Natural killer cell (primary cell): ENCODE data around the gene DHX34. TPM values are rescaled to one million over a fixed set of nuclear protein-coding genes. Genes with fewer than 3 reads are reported as not detected.

ENCODE experiments used
- ATAC-seq, 3 donors: fragments of 150-1000 bp in 2 of 3; fragments of 200-7000 bp in 1 of 3; cut with Tn5 transposase; 1 replicate in 1 of 3; 2 replicates in 2 of 3; pipeline ENCODE4 v1.10.0; 2021; ENCODE audit warnings: mild to moderate bottlenecking in 2 of 3, moderate library complexity in 2 of 3
- DNase-seq, 2 donors: peaks; one replicate each; pipeline versions ENCODE4 v3.0.0 to v3.0.0-alpha.2; 2013 to 2021; ENCODE audit warnings: mixed read lengths in 1 of 2
- H3K27ac ChIP-seq: one replicate; pipeline ENCODE4 v1.5.1; 2013; ENCODE audit warnings: mild to moderate bottlenecking, low read length
- H3K27me3 ChIP-seq: one replicate; pipeline ENCODE4 v1.6.1; 2013; ENCODE audit warnings: low read length; ENCODE audit not compliant: control insufficient read depth, insufficient read depth
- H3K36me3 ChIP-seq: one replicate; pipeline ENCODE4 v1.6.1; 2013; ENCODE audit warnings: low read length; ENCODE audit not compliant: control insufficient read depth, insufficient read depth
- H3K4me1 ChIP-seq: one replicate; pipeline ENCODE4 v1.6.1; 2013; ENCODE audit warnings: low read length; ENCODE audit not compliant: control insufficient read depth, insufficient read depth
- H3K4me3 ChIP-seq: one replicate; pipeline ENCODE4 v1.5.1; 2013; ENCODE audit warnings: low read length
- H3K9me3 ChIP-seq: one replicate; pipeline ENCODE4 v1.6.1; 2013; ENCODE audit warnings: low read length; ENCODE audit not compliant: control insufficient read depth, insufficient read depth
- H3K27ac Mint-ChIP-seq, 2 donors: one replicate each; pipeline ENCODE4 v1.8.0; 2022; ENCODE audit warnings: mild to moderate bottlenecking in 2 of 2, mixed read lengths in 2 of 2, moderate library complexity in 1 of 2
- H3K27me3 Mint-ChIP-seq, 2 donors: one replicate each; pipeline ENCODE4 v1.8.0; 2022; ENCODE audit warnings: low read depth in 2 of 2, mixed read lengths in 2 of 2
- H3K36me3 Mint-ChIP-seq: one replicate; pipeline ENCODE4 v1.8.0; 2022; ENCODE audit warnings: mixed read lengths
- H3K4me1 Mint-ChIP-seq, 2 donors: one replicate each; pipeline ENCODE4 v1.8.0; 2022; ENCODE audit warnings: mixed read lengths in 2 of 2
- H3K4me3 Mint-ChIP-seq: one replicate; pipeline ENCODE4 v1.8.0; 2022; ENCODE audit warnings: mild to moderate bottlenecking, moderate library complexity, mixed read lengths
- H3K9me3 Mint-ChIP-seq, 2 donors: one replicate each; pipeline ENCODE4 v1.8.0; 2022; ENCODE audit warnings: mixed read lengths in 2 of 2
- WGBS: methylation state at CpG from one replicate; pipeline ENCODE4 v1.1.7; 2013; ENCODE audit warnings: missing lambda C conversion rate; ENCODE audit not compliant: insufficient coverage; 5-methylcytosine and 5-hydroxymethylcytosine counted together
- intact Hi-C: fragments of 100-400 bp; cut with micrococcal nuclease; formaldehyde crosslinking; loops from one replicate; pipeline ENCODE4 v1.14.2; 2022
- total RNA-seq, 4 donors: library from RNA; stranded (reverse); fragments of 120-200 nt in 1 of 4; gene quantifications; one replicate each; pipeline versions ENCODE4 v1.2.3 to v1.2.4, GENCODE V29; 2013 to 2022
- TF ChIP-seq, protein P1 (sequence below): fragments of 200-600 bp; IDR thresholded peaks from one replicate; pipeline ENCODE4 v1.8.0; 2022; ENCODE audit warnings: antibody characterized with exemption

The DHX34 gene
- total RNA-seq, 3 donors from 2014 or later (not counting 1 experiment from before 2014, with no cell fraction given) = 19.8 to 25.9 (median 20.0) TPM

DNA sequence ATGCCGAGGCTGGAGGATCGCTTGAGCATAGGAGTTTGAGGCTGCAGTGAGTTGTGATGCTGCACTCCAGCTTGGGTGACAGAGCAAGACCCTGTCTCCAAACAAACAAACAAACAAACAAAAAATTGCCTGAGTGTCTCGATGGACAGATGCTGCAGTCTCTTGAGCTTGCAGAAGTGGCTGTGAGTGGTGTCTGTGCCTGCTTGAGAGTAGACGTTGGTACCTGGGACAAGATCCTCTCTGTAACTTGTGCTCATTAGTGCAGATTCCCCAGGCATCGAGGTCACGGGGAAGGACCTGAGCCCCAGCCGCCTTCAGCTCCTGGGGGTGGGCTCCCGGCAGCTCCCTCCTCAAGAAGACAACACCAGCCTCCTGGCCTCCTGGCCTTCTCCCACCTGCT, 25.7 kb upstream of the DHX34 start:
- intact Hi-C loops = no loop called here
- Histone ChIP-seq H3K9me3 (no peaks in the 10 kb centered on the region), H3K4me1 (peaks cover 2% of the 10 kb centered on the region), H3K27me3 (peaks cover 3% of the 10 kb centered on the region), H3K27ac (no peak overlapping the region), H3K36me3 (no peaks in the 10 kb centered on the region), H3K4me3 (no peak overlapping the region)
- 86% methylated on average over 8 of the region's 8 CpGs for WGBS
- TF ChIP-seq, protein P1, sequence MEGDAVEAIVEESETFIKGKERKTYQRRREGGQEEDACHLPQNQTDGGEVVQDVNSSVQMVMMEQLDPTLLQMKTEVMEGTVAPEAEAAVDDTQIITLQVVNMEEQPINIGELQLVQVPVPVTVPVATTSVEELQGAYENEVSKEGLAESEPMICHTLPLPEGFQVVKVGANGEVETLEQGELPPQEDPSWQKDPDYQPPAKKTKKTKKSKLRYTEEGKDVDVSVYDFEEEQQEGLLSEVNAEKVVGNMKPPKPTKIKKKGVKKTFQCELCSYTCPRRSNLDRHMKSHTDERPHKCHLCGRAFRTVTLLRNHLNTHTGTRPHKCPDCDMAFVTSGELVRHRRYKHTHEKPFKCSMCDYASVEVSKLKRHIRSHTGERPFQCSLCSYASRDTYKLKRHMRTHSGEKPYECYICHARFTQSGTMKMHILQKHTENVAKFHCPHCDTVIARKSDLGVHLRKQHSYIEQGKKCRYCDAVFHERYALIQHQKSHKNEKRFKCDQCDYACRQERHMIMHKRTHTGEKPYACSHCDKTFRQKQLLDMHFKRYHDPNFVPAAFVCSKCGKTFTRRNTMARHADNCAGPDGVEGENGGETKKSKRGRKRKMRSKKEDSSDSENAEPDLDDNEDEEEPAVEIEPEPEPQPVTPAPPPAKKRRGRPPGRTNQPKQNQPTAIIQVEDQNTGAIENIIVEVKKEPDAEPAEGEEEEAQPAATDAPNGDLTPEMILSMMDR = no peak
- Mint-ChIP-seq H3K4me3 (no peak overlapping the region), H3K36me3 (no peaks in the 10 kb centered on the region), H3K27ac (no peak overlapping the region), H3K9me3 (no peaks in the 10 kb centered on the region), H3K27me3 (peaks cover 0 to 17% of the 10 kb centered on the region in 2 donors), H3K4me1 (no peaks in the 10 kb centered on the region)
- no peak for ATAC-seq
- DNase-seq = no peak

DNA sequence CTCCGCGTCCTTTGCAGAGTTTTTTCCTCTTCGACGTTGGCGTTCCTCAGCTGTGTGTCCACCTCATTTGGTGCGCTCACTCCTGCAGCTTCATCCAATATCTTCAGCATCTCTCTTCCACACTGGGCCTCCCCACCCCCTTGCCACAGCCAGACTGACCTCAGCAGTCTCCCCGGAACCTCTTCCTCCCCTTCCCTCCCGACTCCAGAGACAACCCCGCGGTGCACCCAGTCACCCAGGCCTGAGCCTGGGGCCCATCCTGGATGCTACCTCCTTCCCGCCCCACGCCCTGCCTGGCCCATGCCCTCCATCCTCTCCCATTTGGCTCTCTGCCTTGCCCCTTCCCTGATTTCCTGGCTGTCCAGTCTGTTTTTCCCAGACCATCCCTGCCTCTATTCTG, 25.2 kb upstream of the DHX34 start:
- H3K27ac Mint-ChIP-seq = no peak overlapping the region
- Histone ChIP-seq H3K27ac (no peak overlapping the region), H3K4me3 (no peak overlapping the region), H3K9me3 (no peaks in the 10 kb centered on the region), H3K4me1 (peaks cover 2% of the 10 kb centered on the region), H3K36me3 (no peaks in the 10 kb centered on the region), H3K27me3 (peaks cover 3% of the 10 kb centered on the region)
- DNase-seq (no peak), ATAC-seq (no peak)
- TF ChIP-seq, protein P1 = no peak
- H3K4me1 Mint-ChIP-seq = no peaks in the 10 kb centered on the region
- no peak overlapping the region for H3K4me3 Mint-ChIP-seq
- intact Hi-C loops = no loop called here
- H3K36me3 Mint-ChIP-seq = no peaks in the 10 kb centered on the region
- 93% methylated on average over 12 of the region's 12 CpGs for WGBS
- peaks cover 0 to 17% of the 10 kb centered on the region in 2 donors for H3K27me3 Mint-ChIP-seq
- H3K9me3 Mint-ChIP-seq = no peaks in the 10 kb centered on the region

DNA sequence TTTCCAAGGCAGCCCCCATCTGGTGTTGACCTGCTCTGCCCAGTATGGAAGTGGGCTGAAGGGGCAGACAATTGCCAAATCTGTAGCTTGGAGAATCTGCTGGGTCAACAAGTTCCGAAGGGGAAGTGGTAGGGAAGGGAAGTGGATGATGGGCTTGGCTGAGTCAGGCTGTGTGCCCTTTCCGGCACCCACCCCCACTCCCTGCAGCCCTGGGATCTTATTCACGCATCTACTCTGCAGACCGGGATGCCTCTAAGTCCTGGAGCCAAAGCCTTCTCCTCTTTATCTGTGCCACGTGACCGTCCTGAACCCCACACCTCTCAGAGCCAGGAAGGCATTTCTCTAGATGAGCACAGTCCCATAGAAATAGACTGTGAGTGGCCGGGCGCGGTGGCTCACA, 24.6 kb upstream of the DHX34 start:
- Mint-ChIP-seq H3K27ac (no peak overlapping the region), H3K36me3 (no peaks in the 10 kb centered on the region), H3K4me3 (no peak overlapping the region), H3K4me1 (no peaks in the 10 kb centered on the region), H3K9me3 (no peaks in the 10 kb centered on the region), H3K27me3 (peaks cover 0 to 17% of the 10 kb centered on the region in 2 donors)
- intact Hi-C loops = no loop called here
- H3K4me1 ChIP-seq = peaks cover 2% of the 10 kb centered on the region
- no peaks in the 10 kb centered on the region for H3K9me3 ChIP-seq
- TF ChIP-seq, protein P1 = no peak
- H3K4me3 ChIP-seq = no peak overlapping the region
- ATAC-seq (peak in 2 of 3 donors; percentile 34 to 62), DNase-seq (no peak)
- H3K36me3 ChIP-seq = no peaks in the 10 kb centered on the region
- H3K27ac ChIP-seq = no peak overlapping the region
- peaks cover 3% of the 10 kb centered on the region for H3K27me3 ChIP-seq
- WGBS = 41% methylated on average over 9 of the region's 9 CpGs

DNA sequence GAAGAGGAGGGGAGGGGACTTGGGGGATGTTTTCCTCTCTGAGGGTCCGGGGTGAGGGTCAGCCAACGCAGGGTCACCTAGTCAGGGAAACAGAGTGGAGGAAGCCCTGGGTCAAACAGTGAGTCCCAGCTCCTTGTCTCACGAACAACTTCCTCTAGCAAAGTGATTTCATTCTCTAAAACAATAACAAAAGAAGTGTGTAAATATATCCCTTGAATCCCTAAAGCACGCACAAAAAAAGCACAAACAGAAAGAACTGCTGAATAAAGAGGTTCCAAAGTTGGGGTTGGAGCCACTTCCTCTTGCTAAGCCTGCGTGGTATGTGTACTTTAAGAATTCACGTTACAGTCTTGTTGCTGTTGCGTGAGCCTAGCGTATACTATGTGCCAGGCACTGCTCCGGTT, 18.6 kb upstream of the DHX34 start:
- Mint-ChIP-seq H3K4me3 (no peak overlapping the region), H3K36me3 (no peaks in the 10 kb centered on the region), H3K4me1 (no peaks in the 10 kb centered on the region), H3K9me3 (no peaks in the 10 kb centered on the region), H3K27me3 (no peaks in the 10 kb centered on the region), H3K27ac (no peak overlapping the region)
- Histone ChIP-seq H3K36me3 (no peaks in the 10 kb centered on the region), H3K9me3 (no peaks in the 10 kb centered on the region), H3K27ac (no peak overlapping the region), H3K27me3 (no peaks in the 10 kb centered on the region), H3K4me3 (no peak overlapping the region), H3K4me1 (peaks cover 9% of the 10 kb centered on the region)
- TF ChIP-seq, protein P1 = no peak
- ATAC-seq (no peak), DNase-seq (no peak)
- intact Hi-C loops = no loop called here
- 29% methylated on average over 8 of the region's 9 CpGs for WGBS
